CD4-positive, alpha-beta T cell (primary cell): ENCODE measurements around the gene KIAA1755. TPM values are rescaled to one million over a fixed set of nuclear protein-coding genes. Genes with fewer than 3 reads are reported as not detected.

Experiments used
- ATAC-seq: fragments of 200-7000 bp; cut with Tn5 transposase; one replicate; pipeline ENCODE4 v1.10.0; 2022; ENCODE audit warnings: mild to moderate bottlenecking; ENCODE audit not compliant: poor library complexity
- CTCF ChIA-PET: fragments of 350-600 bp; sonication (Branson Sonifier 250); formaldehyde crosslinking; loops from one replicate; lab custom pipeline; 2021; ENCODE audit warnings: antibody characterized with exemption, inconsistent platforms; lab: Charles Lee
- POLR2A ChIA-PET: fragments of 350-600 bp; sonication (Branson Sonifier 250); formaldehyde crosslinking; loops from one replicate; lab custom pipeline; 2021; ENCODE audit warnings: antibody characterized with exemption, inconsistent platforms; lab: Charles Lee
- DNase-seq, 14 experiments: peaks; one replicate each; pipeline ENCODE4 v3.0.0-alpha.2; 2013 to 2020; ENCODE audit warnings: mixed read lengths in 2 of 14
- H3K27ac ChIP-seq, 2 donors: one replicate each; pipeline versions ENCODE4 v1.5.1 to v1.7.0; 2013; ENCODE audit warnings: low read length in 2 of 2, low read depth in 1 of 2, mild to moderate bottlenecking in 1 of 2
- H3K27me3 ChIP-seq, 2 experiments: 1 replicate in 1 of 2; 2 replicates in 1 of 2; pipeline versions ENCODE4 v1.6.1 to v1.7.0; 2013; ENCODE audit warnings: low read length in 2 of 2, control low read depth in 1 of 2, mild to moderate bottlenecking in 1 of 2, moderate library complexity in 1 of 2; ENCODE audit not compliant: insufficient read depth in 2 of 2, control insufficient read depth in 1 of 2
- H3K36me3 ChIP-seq: one replicate; pipeline ENCODE4 v1.6.1; 2013; ENCODE audit warnings: low read length, control low read depth; ENCODE audit not compliant: insufficient read depth
- H3K4me1 ChIP-seq: one replicate; pipeline ENCODE4 v1.6.1; 2013; ENCODE audit warnings: low read length, control low read depth; ENCODE audit not compliant: insufficient read depth
- H3K4me3 ChIP-seq: one replicate; pipeline ENCODE4 v1.5.1; 2013; ENCODE audit warnings: mild to moderate bottlenecking, low read length, moderate library complexity
- H3K9me3 ChIP-seq, 2 experiments: 1 replicate in 1 of 2; 2 replicates in 1 of 2; pipeline versions ENCODE4 v1.6.1 to v1.7.0; 2013; ENCODE audit warnings: low read length in 2 of 2, mild to moderate bottlenecking in 2 of 2, control low read depth in 1 of 2, moderate library complexity in 1 of 2; ENCODE audit not compliant: control insufficient read depth in 1 of 2, insufficient read depth in 1 of 2
- H3K27ac Mint-ChIP-seq: one replicate; pipeline ENCODE4 v1.8.0; 2020; ENCODE audit warnings: mixed read lengths
- H3K27me3 Mint-ChIP-seq: one replicate; pipeline ENCODE4 v1.8.0; 2021; ENCODE audit warnings: mixed read lengths
- H3K36me3 Mint-ChIP-seq: one replicate; pipeline ENCODE4 v1.8.0; 2021; ENCODE audit warnings: low read depth, mixed read lengths
- H3K4me1 Mint-ChIP-seq: one replicate; pipeline ENCODE4 v1.8.0; 2021; ENCODE audit warnings: low read depth, mixed read lengths
- H3K4me3 Mint-ChIP-seq: one replicate; pipeline ENCODE4 v1.8.0; 2020; ENCODE audit warnings: mild to moderate bottlenecking, mixed read lengths
- H3K9me3 Mint-ChIP-seq: one replicate; pipeline ENCODE4 v1.8.0; 2020; ENCODE audit warnings: mixed read lengths
- CTCF ChIP-seq: fragments of 200-600 bp; IDR thresholded peaks from one replicate; pipeline ENCODE4 v1.8.0; 2022; ENCODE audit warnings: antibody characterized with exemption, mild to moderate bottlenecking
- intact Hi-C, 2 experiments: fragments of 100-400 bp; cut with DNase I in 1 of 2; cut with micrococcal nuclease in 1 of 2; formaldehyde crosslinking; loops; one replicate each; pipeline versions ENCODE4 v1.15.1 to v1.9.0; 2023 to 2025; cut with DNase I, micrococcal nuclease
- total RNA-seq, 174 experiments: library from RNA in 2 of 174; stranded (reverse) in 2 of 174; gene quantifications; one replicate each; pipeline ENCODE4 v1.2.3 and lab custom pipeline; 2021 to 2026

Gene KIAA1755
- total RNA-seq, 2 experiments from 2014 or later, result not detected

- ATAC-seq, result no peak
- Mint-ChIP-seq H3K27me3 (peaks cover 15% of the 10 kb centered on the region), H3K36me3 (no peaks in the 10 kb centered on the region), H3K27ac (no peak overlapping the region), H3K4me1 (no peaks in the 10 kb centered on the region), H3K4me3 (no peak overlapping the region), H3K9me3 (no peaks in the 10 kb centered on the region)
- intact Hi-C loops, result no loop called here
- Histone ChIP-seq H3K4me1 (no peaks in the 10 kb centered on the region), H3K4me3 (no peak overlapping the region), H3K36me3 (no peaks in the 10 kb centered on the region), H3K9me3 (no peaks in the 10 kb centered on the region), H3K27ac (no peak overlapping the region), H3K27me3 (peaks cover 0 to 8% of the 10 kb centered on the region in 2 experiments)
- DNase-seq, result no peak
- no peak for TF ChIP-seq CTCF
- ChIA-PET POLR2A (no interaction called here), CTCF (no interaction called here)
These were observed 82.0 kb downstream of the KIAA1755 start for GRCh38 chr20:38178581-38178980.

- Mint-ChIP-seq H3K27me3 (peaks cover 17% of the 10 kb centered on the region), H3K4me1 (no peaks in the 10 kb centered on the region), H3K9me3 (no peaks in the 10 kb centered on the region), H3K36me3 (no peaks in the 10 kb centered on the region), H3K27ac (no peak overlapping the region), H3K4me3 (no peak overlapping the region)
- peak in 2 of 14 experiments; percentile 25 to 47 for DNase-seq
- no peaks in the 10 kb centered on the region for H3K36me3 ChIP-seq
- H3K4me3 ChIP-seq, result no peak overlapping the region
- H3K27ac ChIP-seq, result no peak overlapping the region
- ChIA-PET CTCF (no interaction called here), POLR2A (no interaction called here)
- intact Hi-C loops, result no loop called here
- H3K27me3 ChIP-seq, result peaks cover 0 to 8% of the 10 kb centered on the region in 2 experiments
- no peaks in the 10 kb centered on the region for H3K4me1 ChIP-seq
- TF ChIP-seq CTCF, result no peak
- ATAC-seq, result no peak
- no peaks in the 10 kb centered on the region for H3K9me3 ChIP-seq
These were observed 82.5 kb downstream of the KIAA1755 start for GRCh38 chr20:38178065-38178491.

- H3K4me1 Mint-ChIP-seq, result no peaks in the 10 kb centered on the region
- no peaks in the 10 kb centered on the region for H3K36me3 Mint-ChIP-seq
- CTCF ChIA-PET, result no interaction called here
- no peak overlapping the region for H3K4me3 ChIP-seq
- no peak overlapping the region for H3K27ac Mint-ChIP-seq
- H3K27ac ChIP-seq, result no peak overlapping the region
- ATAC-seq (no peak), DNase-seq (no peak)
- intact Hi-C loops, result no loop called here
- POLR2A ChIA-PET, result no interaction called here
- H3K4me3 Mint-ChIP-seq, result no peak overlapping the region
- no peaks in the 10 kb centered on the region for H3K9me3 ChIP-seq
- H3K27me3 Mint-ChIP-seq, result peaks cover 20% of the 10 kb centered on the region
- no peaks in the 10 kb centered on the region for H3K9me3 Mint-ChIP-seq
- no peaks in the 10 kb centered on the region for H3K36me3 ChIP-seq
- no peaks in the 10 kb centered on the region for H3K4me1 ChIP-seq
- H3K27me3 ChIP-seq, result peaks cover 0 to 8% of the 10 kb centered on the region in 2 experiments
- no peak for TF ChIP-seq CTCF
These were observed 83.3 kb downstream of the KIAA1755 start for GRCh38 chr20:38177201-38177600.
